GM12878 (cell line): ENCODE measurements around the gene MSLN. TPM values are rescaled to one million over a fixed set of nuclear protein-coding genes. Genes with fewer than 3 reads are reported as not detected.

Experiments used
- ATAC-seq: fragments of 200-7000 bp; cut with Tn5 transposase; 3 replicates; pipeline ENCODE4 v1.9.1; 2020; ENCODE audit warnings: mild to moderate bottlenecking, moderate library complexity
- BruUV-seq: library from RNA; stranded (reverse); fragments of 400-500 nt; replicated peaks from 2 replicates; lab custom pipeline; 2021; lab: Mats Ljungman, UMichigan
- CTCF ChIA-PET: fragments of 300-600 bp; sonication (Branson Sonifier 250); formaldehyde crosslinking; extraction: SDS; loops from one replicate; lab custom pipeline; 2021; ENCODE audit warnings: inconsistent platforms; lab: Yijun Ruan, JAX
- POLR2A ChIA-PET: fragments of 350-600 bp; formaldehyde crosslinking; extraction: SDS; loops from one replicate; lab custom pipeline; 2021; ENCODE audit warnings: inconsistent platforms; lab: Charles Lee
- RAD21 ChIA-PET: fragments of 300-600 bp; sonication (Branson Sonifier 250); formaldehyde crosslinking; loops from one replicate; lab custom pipeline; 2023; ENCODE audit warnings: antibody characterized with exemption; ENCODE audit not compliant: unreplicated experiment; lab: Charles Lee
- SMC1A ChIA-PET: fragments of 300-600 bp; sonication (Branson Sonifier 250); formaldehyde crosslinking; loops from one replicate; lab custom pipeline; 2023; ENCODE audit not compliant: unreplicated experiment, uncharacterized antibody; lab: Charles Lee
- DNase-seq: peaks from one replicate; pipeline ENCODE4 v3.0.0-alpha.2; 2011; ENCODE audit warnings: low read depth, low spot score
- FAIRE-seq: peaks from 3 replicates; lab custom pipeline; 2011; peaks lifted over from hg19 to GRCh38; lab: Jason Lieb, UNC
- H2AFZ ChIP-seq: 2 replicates; pipeline ENCODE4 v1.6.0; 2011; ENCODE audit warnings: low read depth, low read length, control low read depth; ENCODE audit not compliant: control insufficient read depth
- H3K27ac ChIP-seq: 2 replicates; pipeline ENCODE4 v1.5.1; 2011; ENCODE audit warnings: control low read depth; ENCODE audit not compliant: control insufficient read depth, insufficient read depth
- H3K27me3 ChIP-seq, 2 experiments: replicated peaks in 1 of 2; 2 replicates each; pipeline versions ENCODE4 v1.6.0 to v1.6.1; 2011; ENCODE audit warnings: low read length in 1 of 2; ENCODE audit not compliant: control insufficient read depth in 2 of 2, insufficient read depth in 2 of 2
- H3K36me3 ChIP-seq, 2 experiments: 2 replicates each; pipeline ENCODE4 v1.5.1; 2011; ENCODE audit warnings: low read length in 1 of 2; ENCODE audit not compliant: control insufficient read depth in 2 of 2, insufficient read depth in 2 of 2
- H3K4me1 ChIP-seq: 2 replicates; pipeline ENCODE4 v1.6.1; 2011; ENCODE audit warnings: mild to moderate bottlenecking, low read length, moderate library complexity, mixed read lengths; ENCODE audit not compliant: control insufficient read depth, insufficient read depth
- H3K4me2 ChIP-seq: 2 replicates; pipeline ENCODE4 v1.6.0; 2011; ENCODE audit warnings: control low read depth; ENCODE audit not compliant: control insufficient read depth, insufficient read depth
- H3K4me3 ChIP-seq: fragments of 200-600 bp; sonication (generic); 2 replicates; pipeline ENCODE4 v1.5.1; 2016
- H3K79me2 ChIP-seq: 2 replicates; pipeline ENCODE4 v1.6.0; 2011; ENCODE audit warnings: low read length; ENCODE audit not compliant: control insufficient read depth, insufficient read depth
- H3K9ac ChIP-seq: 2 replicates; pipeline ENCODE4 v1.8.0; 2011; ENCODE audit warnings: low read length, control low read depth, mixed read lengths; ENCODE audit not compliant: control insufficient read depth, insufficient read depth
- H3K9me3 ChIP-seq: replicated peaks from 3 replicates; pipeline ENCODE4 v1.5.1; 2011; ENCODE audit warnings: mild to moderate bottlenecking, low read length; ENCODE audit not compliant: control insufficient read depth, insufficient read depth
- H4K20me1 ChIP-seq: 2 replicates; pipeline ENCODE4 v1.6.0; 2011; ENCODE audit not compliant: control insufficient read depth, insufficient read depth
- CREM ChIP-seq: IDR thresholded peaks from 2 replicates; pipeline ENCODE4 v1.6.1; 2014; ENCODE audit warnings: antibody characterized with exemption, low read depth
- HSF1 ChIP-seq: fragments of 150-350 bp; IDR thresholded peaks from 2 replicates; pipeline ENCODE4 v1.6.1; 2014; ENCODE audit warnings: mild to moderate bottlenecking, low read depth, low read length
- MYB ChIP-seq: fragments of 150-350 bp; IDR thresholded peaks from 2 replicates; pipeline ENCODE4 v1.6.1; 2014; ENCODE audit warnings: mild to moderate bottlenecking, low read depth, low read length, borderline replicate concordance
- NR2C1 ChIP-seq: fragments of 450-650 bp; IDR thresholded peaks from 2 replicates; pipeline ENCODE4 v1.6.1; 2017; ENCODE audit warnings: antibody characterized with exemption, mild to moderate bottlenecking, moderate library complexity
- NRF1 ChIP-seq: conservative IDR thresholded peaks from 2 replicates; pipeline ENCODE4 v1.6.1; 2011; ENCODE audit warnings: mild to moderate bottlenecking, low read depth, low read length, improper control_type of control experiment
- PKNOX1 ChIP-seq: fragments of 450-650 bp; IDR thresholded peaks from 2 replicates; pipeline ENCODE4 v1.6.1; 2016; ENCODE audit warnings: mild to moderate bottlenecking
- TBL1XR1 ChIP-seq: IDR thresholded peaks from 2 replicates; pipeline ENCODE4 v1.6.1; 2012; ENCODE audit warnings: low read depth, low read length, improper control_type of control experiment
- TCF12 ChIP-seq: IDR thresholded peaks from 2 replicates; pipeline ENCODE4 v1.6.1; 2011; ENCODE audit warnings: low read depth, mild to moderate bottlenecking, low read length
- WGBS: methylation state at CpG from one replicate; pipeline ENCODE4 v1.1.6; 2016; ENCODE audit warnings: low lambda C conversion rate; ENCODE audit not compliant: insufficient replicate concordance, insufficient coverage; ENCODE audit errors: missing lambda C conversion rate; 5-methylcytosine and 5-hydroxymethylcytosine counted together
- in situ Hi-C: fragments of 300-500 bp; cut with MboI; formaldehyde crosslinking; loops from 9 replicates; pipeline ENCODE4 v1.14.3; 2018; ENCODE audit warnings: mixed read lengths
- intact Hi-C: fragments of 100-400 bp; cut with micrococcal nuclease; formaldehyde crosslinking; loops from one replicate; pipeline ENCODE4 v1.14.2; 2022; ENCODE audit not compliant: unreplicated experiment
- polyA plus RNA-seq, 11 experiments: library from polyadenylated mRNA; depleted of rRNA in 4 of 11; unstranded in 6 of 11; stranded (reverse) in 5 of 11; fragments of >200 nt; fragmentation: Nextera tagmentation in 4 of 11; fragmentation: Illumina TruSeq in 1 of 11; extraction: Ambion mirVana in 4 of 11; extraction: Trizol in 1 of 11; gene quantifications; 1 replicate in 1 of 11; 2 replicates in 10 of 11; pipeline versions ENCODE4 v1.2.1 to v1.2.3, GENCODE V29; 2011 to 2016; ENCODE audit warnings: inconsistent platforms in 2 of 11, missing spikeins in 2 of 11, low read depth in 1 of 11
- total RNA-seq, 4 experiments: library from RNA; depleted of rRNA in 3 of 4; stranded (reverse); fragments of >200 nt in 3 of 4; fragmentation: Illumina TruSeq in 1 of 4; extraction: Trizol in 1 of 4; gene quantifications; 2 replicates each; pipeline versions ENCODE4 v1.2.1 to v1.2.3, GENCODE V29; 2013 to 2021

The MSLN gene
- total and polyA plus RNA-seq, 10 of the 15 experiments (the other 5 are each of a cell fraction or from before 2014, with no cell fraction given): 0.08 TPM; not detected in 9

DNA sequence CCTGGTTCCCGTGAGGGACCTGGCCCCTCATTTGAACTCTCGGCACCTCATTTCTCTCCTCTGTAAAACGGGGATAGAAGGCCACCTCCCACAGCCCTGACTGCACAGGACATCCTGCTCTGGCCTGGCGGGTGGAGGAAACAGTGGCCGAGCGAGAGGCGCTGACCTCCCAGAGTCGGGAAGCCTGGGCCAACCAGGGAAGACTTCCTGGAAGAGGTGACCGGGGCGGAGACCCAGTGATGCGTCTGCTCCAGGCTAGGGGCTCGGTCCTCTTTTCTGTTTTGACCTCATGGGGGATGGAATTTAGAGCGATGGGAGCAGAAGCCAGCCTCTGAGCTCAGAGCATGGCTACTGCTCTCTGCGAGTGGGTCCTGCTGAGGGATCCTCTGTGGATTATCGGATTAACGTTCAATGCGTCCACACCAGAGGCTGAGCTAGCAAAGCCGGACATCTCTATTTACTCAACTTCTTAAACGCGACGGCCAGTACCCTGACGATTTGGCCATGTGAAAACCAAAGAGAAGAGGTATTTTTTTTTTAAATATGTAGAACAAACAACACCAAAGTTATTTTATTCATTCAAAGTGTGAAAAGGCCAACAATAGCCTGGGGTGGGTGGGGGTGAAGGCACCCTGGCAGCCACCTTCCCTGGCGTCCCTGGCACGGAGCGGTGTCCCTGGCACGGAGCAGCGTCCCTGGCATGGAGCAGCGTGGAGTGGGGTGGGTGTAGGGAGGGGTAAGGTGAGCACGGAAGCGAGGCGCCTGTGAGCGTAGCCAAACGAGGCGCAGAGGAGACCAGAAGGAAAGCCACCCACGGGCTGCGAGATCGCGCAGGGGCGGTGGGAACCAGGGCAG, 9.2 kb upstream of the MSLN start:
- ATAC-seq (no peak), DNase-seq (no peak), FAIRE-seq (no peak)
- no peak overlapping the region for H3K4me2 ChIP-seq
- H3K4me1 ChIP-seq: no peaks in the 10 kb centered on the region
- no TSS peak for BruUV-seq
- RAD21 ChIA-PET: no interaction called here
- no peak overlapping the region for H3K4me3 ChIP-seq
- no peaks in the 10 kb centered on the region for H3K9me3 ChIP-seq
- no peaks in the 10 kb centered on the region for H3K79me2 ChIP-seq
- CTCF ChIA-PET: interaction anchor here (1.1 kb wide), 1 partner anchor 39 kb away, joined by 7 read pairs; no protein-coding TSS in a partner anchor
- intact Hi-C loops (no loop called here), in situ Hi-C loops (no loop called here)
- H2AFZ ChIP-seq: no peak overlapping the region
- H3K36me3 ChIP-seq: no peaks in the 10 kb centered on the region
- SMC1A ChIA-PET: no interaction called here
- H3K9ac ChIP-seq: no peak overlapping the region
- no peaks in the 10 kb centered on the region; a peak in 2 of 4 replicates for H3K27me3 ChIP-seq
- POLR2A ChIA-PET: interaction anchor here (0.5 to 0.9 kb wide), 2 partner anchors 8 to 10 kb away, joined by 3 read pairs; partner anchors contain the start of gene CIAO3
- H4K20me1 ChIP-seq: no peaks in the 10 kb centered on the region
- no peak for TF ChIP-seq CREM
- TF ChIP-seq NRF1: no peak
- TF ChIP-seq TCF12: no peak
- TF ChIP-seq HSF1: no peak
- TF ChIP-seq NR2C1: no peak
- TF ChIP-seq PKNOX1: no peak
- TF ChIP-seq TBL1XR1: no peak
- no peak for TF ChIP-seq MYB
- 57% methylated on average over 35 of the region's 39 CpGs for WGBS
- no peak overlapping the region for H3K27ac ChIP-seq
